Measurements from ENCODE around the gene ADARB2.

The ADARB2 gene

DNA sequence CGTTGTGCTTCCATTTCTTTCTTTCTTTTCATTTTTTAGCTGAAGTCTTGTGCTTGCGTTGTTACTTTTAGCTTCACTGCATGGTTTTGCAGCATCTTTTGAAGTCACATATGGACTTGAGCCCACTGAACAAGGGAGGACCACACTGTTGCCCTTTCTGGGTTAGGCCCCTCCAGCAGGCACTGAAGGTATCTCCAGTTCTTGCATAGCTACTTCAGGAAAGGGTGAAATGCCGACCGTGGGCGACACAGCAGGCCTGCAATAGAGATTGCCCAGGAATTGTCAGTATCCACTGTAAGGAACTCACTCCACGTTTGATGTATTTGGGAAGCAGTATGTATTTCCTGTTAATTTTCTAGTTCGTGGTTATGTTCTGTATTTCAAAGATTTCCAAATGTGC is 596.1 kb downstream of the ADARB2 start:
- Mint-ChIP-seq H3K9me3 (peaks cover 19% of the 10 kb centered on the region), H3K4me1 (ENCODE audit: low read depth) (no peaks in the 10 kb centered on the region), H3K4me3 (no peak overlapping the region), H3K27me3 (no peaks in the 10 kb centered on the region), H3K36me3 (ENCODE audit: low read depth) (no peaks in the 10 kb centered on the region), H3K27ac (no peak overlapping the region)

DNA sequence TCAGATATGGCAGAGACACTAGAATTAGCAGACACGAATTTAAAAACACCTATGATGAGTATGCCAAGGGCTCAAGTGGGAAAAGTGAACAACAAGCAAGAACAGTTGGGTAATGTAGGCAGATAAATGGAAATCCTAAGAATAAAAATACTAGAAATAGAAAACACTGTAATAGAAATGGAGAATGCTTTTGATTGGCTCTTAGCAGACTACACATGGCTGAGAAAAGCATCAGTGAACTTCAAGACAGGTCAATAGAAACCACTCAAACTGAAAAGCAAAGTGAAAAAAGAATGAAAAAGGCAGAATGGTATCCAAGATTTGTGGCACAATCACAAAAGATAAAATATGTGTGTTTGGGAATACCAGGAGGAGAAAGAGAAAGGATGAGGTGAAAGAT is 598.8 kb downstream of the ADARB2 start:
- Mint-ChIP-seq H3K27ac (no peak overlapping the region), H3K4me1 (ENCODE audit: low read depth) (peaks cover 5% of the 10 kb centered on the region), H3K9me3 (peaks cover 15% of the 10 kb centered on the region), H3K27me3 (no peaks in the 10 kb centered on the region), H3K4me3 (no peak overlapping the region), H3K36me3 (ENCODE audit: low read depth) (no peaks in the 10 kb centered on the region)

DNA sequence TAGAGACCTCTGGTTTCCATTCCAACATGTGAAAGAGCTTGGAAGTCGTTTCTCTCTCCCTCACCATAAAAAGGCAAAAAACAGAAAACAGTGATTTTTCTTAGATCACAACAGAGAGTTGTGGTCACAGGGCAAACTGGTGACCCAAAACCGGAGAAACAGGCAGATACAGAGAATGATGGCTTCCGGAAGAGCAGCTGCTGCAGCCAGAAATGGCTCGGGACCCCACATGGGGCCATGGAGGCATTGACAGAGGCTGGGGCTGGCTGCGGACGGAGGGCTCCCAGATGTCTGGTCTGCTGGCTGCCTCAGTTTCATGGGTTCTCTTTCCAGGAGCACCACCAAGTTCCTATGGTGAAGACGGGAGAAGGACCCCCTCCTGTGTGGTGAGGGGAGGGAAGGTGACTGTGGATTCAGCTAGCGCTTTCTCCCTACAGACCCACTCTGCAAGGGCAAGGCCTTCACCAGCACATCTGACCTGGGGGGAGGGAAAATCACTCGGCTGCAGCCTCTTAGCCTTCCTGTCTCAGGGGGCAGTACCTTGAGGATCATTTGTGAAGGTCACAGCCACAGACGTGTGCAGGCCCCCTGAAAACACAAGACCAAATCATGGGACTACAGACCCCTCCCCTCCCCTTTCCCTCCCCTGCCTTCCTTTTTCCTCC is 599.7 kb downstream of the ADARB2 start:
- Mint-ChIP-seq H3K9me3 (peaks cover 15% of the 10 kb centered on the region), H3K27me3 (no peaks in the 10 kb centered on the region), H3K4me3 (no peak overlapping the region), H3K36me3 (ENCODE audit: low read depth) (no peaks in the 10 kb centered on the region), H3K27ac (no peak overlapping the region), H3K4me1 (ENCODE audit: low read depth) (peaks cover 11% of the 10 kb centered on the region)

DNA sequence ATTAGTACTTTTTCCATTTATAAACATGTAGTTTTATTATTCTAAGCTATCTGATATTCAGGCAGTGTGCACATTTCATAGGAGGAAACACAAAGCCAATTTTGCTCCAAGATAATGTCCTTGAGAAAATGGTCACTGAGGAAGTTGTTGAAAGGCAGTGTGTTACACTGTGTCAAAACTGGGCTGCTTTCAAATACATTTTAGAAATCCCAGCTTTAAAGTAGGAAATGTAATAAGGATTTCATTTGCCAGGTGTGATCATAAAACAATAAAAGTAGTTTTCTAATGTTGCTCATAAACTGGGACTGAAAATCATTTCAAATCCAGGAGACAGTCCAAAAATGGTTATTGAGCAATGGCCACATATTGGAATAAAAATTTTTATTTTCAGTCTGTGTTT is 601.1 kb downstream of the ADARB2 start:
- no peak overlapping the region for H3K27ac Mint-ChIP-seq
- no peak overlapping the region for H3K4me3 Mint-ChIP-seq
- H3K27me3 Mint-ChIP-seq, result no peaks in the 10 kb centered on the region
- peaks cover 14% of the 10 kb centered on the region for H3K4me1 Mint-ChIP-seq (ENCODE audit: low read depth)
- H3K36me3 Mint-ChIP-seq (ENCODE audit: low read depth), result peaks cover 11% of the 10 kb centered on the region
- peaks cover 15% of the 10 kb centered on the region for H3K9me3 Mint-ChIP-seq

DNA sequence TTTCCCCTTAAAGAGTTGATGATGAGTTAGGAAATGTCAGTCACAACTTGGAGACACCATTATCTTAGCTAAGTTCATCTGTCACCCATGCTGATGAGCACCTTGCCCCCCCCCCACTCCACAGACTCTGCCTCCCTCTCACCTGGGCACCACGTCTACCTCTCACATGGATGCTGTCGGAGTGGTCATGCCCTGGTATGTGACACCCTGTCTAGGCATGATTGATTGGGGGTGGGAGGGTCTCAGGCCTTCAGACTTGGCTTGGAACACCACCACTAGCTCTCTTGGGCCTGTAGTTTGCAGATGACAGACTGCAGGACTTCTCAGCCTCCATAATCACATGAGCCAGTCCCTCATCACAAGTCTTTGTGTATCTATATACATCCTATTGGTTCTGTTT is 603.2 kb downstream of the ADARB2 start:
- Mint-ChIP-seq H3K36me3 (ENCODE audit: low read depth) (peaks cover 29% of the 10 kb centered on the region), H3K4me1 (ENCODE audit: low read depth) (peaks cover 14% of the 10 kb centered on the region), H3K4me3 (no peak overlapping the region), H3K27ac (no peak overlapping the region), H3K27me3 (no peaks in the 10 kb centered on the region), H3K9me3 (peaks cover 11% of the 10 kb centered on the region)

DNA sequence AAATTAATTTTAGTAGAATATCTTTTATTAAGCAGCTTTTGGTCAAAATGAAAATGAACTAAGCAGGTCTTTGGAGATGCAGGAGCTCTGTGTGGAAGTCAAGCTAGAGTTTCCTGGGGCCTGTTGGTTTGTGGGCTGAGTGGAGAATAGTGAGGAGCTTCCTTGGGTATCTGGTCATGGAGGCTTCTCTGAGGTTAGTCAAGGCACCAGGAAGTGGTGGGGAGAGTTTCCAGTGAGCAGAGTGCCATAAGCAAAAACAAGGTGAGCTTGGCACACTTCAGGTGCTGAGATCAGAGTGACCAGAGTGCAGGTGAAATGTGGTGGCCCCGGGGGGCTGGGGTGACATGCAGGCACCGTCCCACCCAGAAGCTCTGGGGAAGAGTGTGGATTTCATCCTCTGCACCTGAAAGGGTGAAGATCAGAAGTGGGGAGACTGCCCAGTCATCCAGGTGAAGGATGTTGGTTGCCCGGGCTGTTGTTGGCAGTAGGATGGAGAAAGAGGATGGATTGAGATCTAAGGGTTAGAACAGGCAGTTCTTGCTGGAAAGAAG is 603.8 kb downstream of the ADARB2 start:
- Mint-ChIP-seq H3K27ac (peak overlapping the region; percentile 41), H3K4me1 (ENCODE audit: low read depth) (peaks cover 14% of the 10 kb centered on the region), H3K36me3 (ENCODE audit: low read depth) (peaks cover 35% of the 10 kb centered on the region), H3K4me3 (no peak overlapping the region), H3K9me3 (peaks cover 5% of the 10 kb centered on the region), H3K27me3 (no peaks in the 10 kb centered on the region)

DNA sequence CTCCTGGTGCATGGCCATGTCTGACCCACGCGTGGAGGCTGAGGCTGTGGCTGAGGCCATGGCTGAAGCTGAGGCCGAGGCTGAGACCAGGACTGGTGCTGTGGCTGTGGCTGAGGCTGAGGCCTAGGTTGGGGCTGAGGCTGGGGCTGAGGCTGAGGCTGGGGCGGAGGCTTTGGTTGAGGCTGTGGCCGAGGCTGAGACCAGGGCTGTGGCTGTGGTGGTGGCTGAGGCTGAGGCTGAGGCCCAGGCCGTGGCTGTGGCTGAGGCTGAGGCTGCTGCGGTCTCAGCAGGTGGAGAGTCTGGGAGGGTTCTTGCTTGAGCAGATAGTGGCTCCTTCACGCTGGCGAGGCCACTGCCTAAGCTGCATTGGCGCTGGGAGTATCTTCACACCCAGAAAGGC is 604.7 kb downstream of the ADARB2 start:
- H3K4me1 Mint-ChIP-seq (ENCODE audit: low read depth), result peaks cover 14% of the 10 kb centered on the region
- H3K9me3 Mint-ChIP-seq, result no peaks in the 10 kb centered on the region
- peak overlapping the region; percentile 16 for H3K27ac Mint-ChIP-seq
- H3K4me3 Mint-ChIP-seq, result no peak overlapping the region
- H3K36me3 Mint-ChIP-seq (ENCODE audit: low read depth), result peaks cover 44% of the 10 kb centered on the region
- H3K27me3 Mint-ChIP-seq, result no peaks in the 10 kb centered on the region

DNA sequence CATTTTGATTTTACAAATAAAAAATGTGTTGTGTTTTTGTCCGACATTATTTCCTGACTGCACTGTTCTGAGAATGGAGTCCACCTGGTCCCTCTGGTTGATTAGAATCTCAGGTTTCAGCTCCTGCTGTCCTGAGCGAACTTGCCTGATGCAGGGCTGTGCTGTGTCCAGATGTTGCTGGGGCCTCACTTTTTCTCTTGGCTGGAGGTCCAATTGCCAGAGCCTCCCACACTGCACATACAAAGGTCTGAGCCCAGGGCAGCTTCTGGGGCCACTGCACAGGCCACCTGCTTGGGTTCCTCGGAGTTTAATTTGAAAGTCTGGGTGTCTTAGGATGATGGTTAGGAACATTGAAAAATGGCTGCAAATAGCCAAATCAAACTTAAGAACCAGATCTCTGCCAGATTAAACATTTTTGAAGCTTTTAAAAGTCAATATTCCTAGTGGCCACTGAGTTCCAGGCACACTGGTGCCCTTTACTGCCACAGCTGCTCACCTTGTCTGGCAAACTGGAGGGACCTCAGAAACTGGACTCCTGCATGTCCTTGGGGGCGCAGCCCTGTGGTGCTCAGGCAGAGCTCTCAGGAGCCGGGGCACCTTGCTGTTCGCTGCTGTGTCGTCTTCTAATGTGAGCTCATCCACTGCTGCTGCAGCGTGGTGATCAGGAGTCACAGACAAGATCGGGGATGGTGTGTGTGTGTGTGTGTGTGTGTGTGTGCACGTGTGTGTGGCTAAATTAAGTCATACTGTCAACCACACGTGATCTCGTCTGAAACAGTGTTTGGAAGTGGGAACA is 606.1 kb downstream of the ADARB2 start:
- H3K9me3 Mint-ChIP-seq, result no peaks in the 10 kb centered on the region
- H3K36me3 Mint-ChIP-seq (ENCODE audit: low read depth), result peaks cover 56% of the 10 kb centered on the region
- H3K4me1 Mint-ChIP-seq (ENCODE audit: low read depth), result peaks cover 14% of the 10 kb centered on the region
- H3K27me3 Mint-ChIP-seq, result no peaks in the 10 kb centered on the region
- no peak overlapping the region for H3K27ac Mint-ChIP-seq
- no peak overlapping the region for H3K4me3 Mint-ChIP-seq

DNA sequence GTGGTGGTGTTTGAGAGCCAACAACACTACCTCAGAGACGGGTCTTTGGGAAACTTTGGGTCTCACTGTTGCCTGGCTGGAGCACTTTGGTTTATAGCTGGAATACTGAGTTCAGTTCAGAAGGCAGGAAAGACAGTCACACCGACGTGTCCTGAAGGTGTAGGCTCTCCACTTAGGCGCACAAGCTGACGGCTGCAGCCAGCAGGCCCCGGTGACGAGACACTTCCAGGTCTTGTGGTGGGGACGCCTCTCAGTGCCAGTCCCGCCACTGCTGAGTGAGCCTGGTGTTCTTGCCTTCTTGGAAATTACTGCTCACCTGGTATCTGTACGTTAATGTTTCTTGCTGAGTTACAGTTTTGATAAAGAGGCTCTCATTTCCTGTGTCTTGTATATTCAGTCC is 607.1 kb downstream of the ADARB2 start:
- H3K4me1 Mint-ChIP-seq (ENCODE audit: low read depth), result peaks cover 14% of the 10 kb centered on the region
- H3K27me3 Mint-ChIP-seq, result no peaks in the 10 kb centered on the region
- no peak overlapping the region for H3K4me3 Mint-ChIP-seq
- H3K9me3 Mint-ChIP-seq, result no peaks in the 10 kb centered on the region
- no peak overlapping the region for H3K27ac Mint-ChIP-seq
- H3K36me3 Mint-ChIP-seq (ENCODE audit: low read depth), result peaks cover 60% of the 10 kb centered on the region

DNA sequence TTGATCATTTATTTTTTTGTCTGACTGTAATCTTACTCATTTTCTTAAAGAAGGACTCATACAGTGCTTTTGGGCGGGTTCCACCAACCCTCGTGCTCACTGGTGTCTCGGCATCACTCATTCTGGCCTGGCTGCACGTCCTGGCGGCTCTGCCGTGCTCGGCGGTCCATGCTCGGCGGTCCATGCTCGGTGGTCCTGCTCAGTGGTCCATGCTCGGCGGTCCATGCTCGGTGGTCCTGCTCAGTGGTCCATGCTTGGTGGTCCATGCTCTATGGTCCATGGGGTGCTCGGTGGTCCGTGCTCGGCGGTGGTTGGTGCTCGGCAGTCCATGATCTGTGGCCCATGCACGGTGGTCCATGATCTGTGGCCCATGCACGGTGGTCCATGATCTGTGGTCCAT is 608.7 kb downstream of the ADARB2 start:
- peaks cover 18% of the 10 kb centered on the region for H3K4me1 Mint-ChIP-seq (ENCODE audit: low read depth)
- H3K9me3 Mint-ChIP-seq, result no peaks in the 10 kb centered on the region
- no peak overlapping the region for H3K4me3 Mint-ChIP-seq
- peaks cover 75% of the 10 kb centered on the region for H3K36me3 Mint-ChIP-seq (ENCODE audit: low read depth)
- no peaks in the 10 kb centered on the region for H3K27me3 Mint-ChIP-seq
- no peak overlapping the region for H3K27ac Mint-ChIP-seq

DNA sequence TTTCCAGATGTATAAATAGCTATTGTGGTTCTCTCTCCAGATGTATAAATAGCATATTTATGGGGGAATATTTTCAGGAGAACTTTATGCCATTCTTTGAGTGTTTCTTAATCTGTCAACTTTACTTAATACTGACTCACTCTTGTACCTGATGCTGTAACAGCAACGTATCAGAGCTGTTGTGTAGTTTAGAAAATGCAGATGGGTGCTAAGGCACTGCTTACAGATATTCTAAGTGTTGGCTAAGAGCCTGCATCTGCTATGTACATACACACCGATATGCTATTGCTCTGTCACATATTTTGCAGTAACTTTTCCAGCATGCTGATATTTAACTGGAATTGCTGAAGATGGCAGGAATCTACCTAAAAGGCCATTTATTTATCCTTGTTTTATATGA is 609.2 kb downstream of the ADARB2 start:
- no peak overlapping the region for H3K27ac Mint-ChIP-seq
- peaks cover 79% of the 10 kb centered on the region for H3K36me3 Mint-ChIP-seq (ENCODE audit: low read depth)
- no peak overlapping the region for H3K4me3 Mint-ChIP-seq
- no peaks in the 10 kb centered on the region for H3K9me3 Mint-ChIP-seq
- H3K27me3 Mint-ChIP-seq, result no peaks in the 10 kb centered on the region
- peaks cover 19% of the 10 kb centered on the region for H3K4me1 Mint-ChIP-seq (ENCODE audit: low read depth)

DNA sequence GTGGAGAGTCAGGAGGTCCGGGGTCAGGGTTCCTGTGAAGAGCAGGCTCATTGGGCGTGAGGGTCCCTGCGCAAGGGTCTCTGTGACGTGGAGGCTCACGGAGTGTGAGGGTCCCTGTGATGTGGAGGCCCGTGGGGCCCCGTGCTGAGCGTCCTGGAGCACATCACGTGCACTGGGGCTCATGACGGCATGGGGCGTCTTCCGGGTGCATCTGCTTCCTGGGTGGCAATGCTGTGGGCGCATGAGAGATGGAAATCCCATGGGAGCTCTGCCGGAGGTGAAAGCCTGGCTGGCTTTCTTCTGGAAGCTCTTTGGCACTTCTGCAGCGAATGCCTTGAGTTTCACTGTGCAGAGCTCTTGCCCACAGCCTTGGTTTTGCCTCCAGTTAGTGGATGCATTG is 609.7 kb downstream of the ADARB2 start:
- H3K27ac Mint-ChIP-seq, result no peak overlapping the region
- H3K9me3 Mint-ChIP-seq, result no peaks in the 10 kb centered on the region
- peaks cover 83% of the 10 kb centered on the region for H3K36me3 Mint-ChIP-seq (ENCODE audit: low read depth)
- H3K27me3 Mint-ChIP-seq, result no peaks in the 10 kb centered on the region
- no peak overlapping the region for H3K4me3 Mint-ChIP-seq
- peaks cover 21% of the 10 kb centered on the region for H3K4me1 Mint-ChIP-seq (ENCODE audit: low read depth)
